ENCODE results near the gene FAF2.
"Not testable (repeated sequence)": the region's sequence is repeated elsewhere in the genome, so short reads cannot be mapped to it uniquely, and the experiment has no call there.

FAF2 gene

DNA sequence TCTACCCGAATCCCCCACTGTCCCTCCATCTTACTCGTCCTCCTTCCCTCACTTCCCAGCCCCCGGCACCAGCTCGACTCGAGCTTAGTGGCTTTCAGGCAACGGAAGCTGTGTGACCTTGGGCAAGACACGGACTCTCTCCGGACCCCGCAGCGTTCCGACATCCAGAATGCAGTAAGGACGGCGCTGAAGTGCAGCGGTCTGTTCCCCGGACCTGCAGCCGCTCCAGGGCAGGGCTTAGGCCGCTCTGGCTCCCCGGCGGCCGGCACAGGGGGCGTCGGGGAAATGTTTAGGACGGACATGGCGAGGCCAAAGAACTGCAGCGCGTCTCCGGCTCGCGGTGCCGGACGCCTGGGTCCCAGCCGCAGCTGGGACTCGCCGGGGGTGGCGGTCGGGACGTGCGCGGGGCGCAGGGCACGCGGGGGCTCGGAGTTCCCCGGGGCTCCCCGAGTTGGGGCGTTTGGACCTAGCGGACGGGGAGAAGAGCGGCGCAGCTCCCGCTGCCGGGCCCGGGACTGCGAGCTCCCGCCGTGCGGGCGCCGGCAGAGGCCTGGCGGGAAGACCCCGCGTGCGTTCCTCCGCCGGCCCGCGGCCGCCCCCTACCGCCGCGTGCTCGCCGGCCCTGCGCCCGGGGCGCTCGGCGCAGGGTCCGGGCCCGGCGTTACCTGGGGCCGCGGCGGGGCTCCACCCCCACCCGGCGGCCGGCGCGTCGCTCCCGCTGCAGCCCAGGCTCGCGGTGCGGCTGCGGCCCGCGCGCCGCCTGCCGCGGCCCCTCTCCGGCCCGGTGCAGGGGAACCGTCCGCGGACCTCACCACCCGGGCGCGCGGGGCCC lies 94.6 kb downstream of the FAF2 start:
- DNase-seq (ENCODE audit: low read depth in 2 of 2), result no peak

- DNase-seq (ENCODE audit: low read depth in 2 of 2), result no peak
These were observed 95.4 kb downstream of the FAF2 start for GRCh38 chr5:176543428-176544182.

GRCh38 chr5:176545388-176545736 lies 97.2 kb downstream of the FAF2 start:
- no peak for DNase-seq (ENCODE audit: low read depth in 2 of 2)

DNA sequence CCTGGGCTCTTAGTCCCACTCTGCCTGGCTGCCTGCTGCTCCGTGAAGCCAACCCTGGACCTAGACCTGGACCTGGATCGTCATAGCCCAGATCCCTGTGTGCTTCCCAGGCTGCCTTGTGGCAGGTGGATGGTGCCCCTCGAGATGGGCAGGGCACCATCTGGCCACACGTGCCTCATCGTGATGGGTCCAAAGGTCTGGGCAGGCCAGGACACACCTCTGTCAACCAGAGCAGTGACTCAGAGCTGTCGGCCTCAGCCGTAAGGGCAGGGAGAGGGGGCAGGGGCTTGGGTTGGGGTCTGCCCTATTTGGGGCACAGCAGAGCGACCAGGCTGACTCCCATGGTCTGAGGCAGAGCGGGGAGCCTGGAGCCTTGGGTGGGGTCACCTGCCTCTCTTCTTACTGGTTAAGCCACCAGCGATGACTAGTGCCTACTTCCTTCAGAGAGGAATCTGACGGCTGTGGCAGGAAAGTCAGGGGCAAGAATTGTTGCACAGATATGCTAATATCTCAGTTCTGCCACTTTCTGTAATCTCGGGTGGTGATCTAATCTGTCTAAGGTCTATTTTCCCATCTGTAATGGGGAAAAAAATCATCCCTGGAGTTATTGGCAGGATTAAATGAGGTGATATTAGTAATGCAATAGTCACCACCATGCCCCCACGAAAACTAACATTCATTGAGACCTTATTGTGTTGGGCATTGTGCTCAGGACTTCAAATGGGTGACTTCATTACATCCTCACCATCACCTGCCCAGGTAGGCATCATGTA lies 97.7 kb downstream of the FAF2 start:
- DNase-seq (ENCODE audit: low read depth in 2 of 2), result no peak

DNA sequence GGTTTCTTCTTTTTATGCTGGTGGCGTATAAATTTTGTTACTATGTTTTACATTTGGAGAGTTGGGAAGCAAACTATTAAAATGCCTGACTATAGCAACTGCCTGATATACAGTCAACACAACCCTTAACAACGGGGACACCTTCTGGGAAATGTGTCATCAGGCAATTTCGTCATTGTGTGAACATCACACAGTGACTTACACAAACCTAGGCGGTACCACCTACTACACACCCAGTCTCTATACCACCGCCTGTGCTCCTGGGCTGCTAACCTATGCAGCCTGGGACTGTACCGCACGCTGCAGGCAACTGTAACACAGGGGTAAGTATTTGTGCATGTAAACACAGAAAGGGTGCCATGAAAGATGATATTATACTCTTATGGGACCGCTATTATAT lies 99.6 kb downstream of the FAF2 start:
- no peak for DNase-seq (ENCODE audit: low read depth in 2 of 2)

DNA sequence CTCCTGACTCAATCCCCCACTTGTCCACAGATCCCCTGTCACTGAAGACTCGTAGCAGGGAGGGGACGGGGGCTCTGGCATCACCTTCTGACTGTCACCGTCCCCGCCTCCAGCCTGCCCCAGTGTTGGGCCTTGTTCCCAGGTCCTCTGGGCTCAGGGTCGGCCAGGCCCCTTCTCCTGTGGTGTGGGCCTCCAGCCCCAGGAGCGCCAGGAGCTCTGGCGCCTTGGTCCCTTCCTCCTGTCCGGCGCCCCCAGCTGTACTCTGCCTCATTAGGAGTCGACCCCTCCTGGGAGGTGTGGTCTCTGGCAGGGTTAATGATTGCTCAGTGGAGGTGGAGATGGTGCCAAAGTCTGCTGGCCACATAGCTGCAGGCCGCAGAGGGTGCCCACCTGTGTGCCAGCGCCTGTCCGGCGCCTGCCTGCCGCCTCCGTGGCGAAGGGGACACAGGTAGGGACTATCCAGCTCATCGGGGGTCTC lies 100.8 kb downstream of the FAF2 start, which contains the start of gene CDHR2:
CDHR2 (plus strand) TSS at position 376 of the 478 bp plus-strand sequence. CDS start 16,011 bp downstream, outside the sequence.
- no peak for DNase-seq (ENCODE audit: low read depth in 2 of 2)

GRCh38 chr5:176549871-176550270 lies 101.7 kb downstream of the FAF2 start:
- no peak for DNase-seq (ENCODE audit: low read depth in 2 of 2)

- no peak for DNase-seq (ENCODE audit: low read depth in 2 of 2)
These were observed 102.2 kb downstream of the FAF2 start for GRCh38 chr5:176550275-176550831.

DNA sequence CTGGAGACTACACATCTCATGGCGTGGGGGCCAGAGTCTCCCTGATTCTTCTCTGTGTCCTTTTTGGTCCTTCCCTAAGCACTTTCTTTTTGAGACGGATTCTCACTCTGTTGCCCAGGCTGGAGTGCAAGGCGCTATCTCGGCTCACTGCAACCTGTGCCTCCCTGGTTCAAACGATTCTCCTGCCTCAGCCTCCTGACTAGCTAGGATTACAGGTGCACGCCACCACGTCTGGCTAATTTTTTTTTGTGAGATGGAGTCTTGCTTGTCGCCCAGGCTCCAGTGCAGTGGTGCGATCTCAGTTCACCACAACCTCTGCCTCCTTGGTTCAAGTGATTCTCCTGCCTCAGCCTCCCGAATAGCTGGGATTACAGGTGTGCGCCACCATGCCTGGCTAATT lies 102.8 kb downstream of the FAF2 start:
- DNase-seq (ENCODE audit: low read depth in 2 of 2), result not testable (repeated sequence)

GRCh38 chr5:176552332-176552869 lies 104.2 kb downstream of the FAF2 start:
- no peak for DNase-seq (ENCODE audit: low read depth in 2 of 2)

DNA sequence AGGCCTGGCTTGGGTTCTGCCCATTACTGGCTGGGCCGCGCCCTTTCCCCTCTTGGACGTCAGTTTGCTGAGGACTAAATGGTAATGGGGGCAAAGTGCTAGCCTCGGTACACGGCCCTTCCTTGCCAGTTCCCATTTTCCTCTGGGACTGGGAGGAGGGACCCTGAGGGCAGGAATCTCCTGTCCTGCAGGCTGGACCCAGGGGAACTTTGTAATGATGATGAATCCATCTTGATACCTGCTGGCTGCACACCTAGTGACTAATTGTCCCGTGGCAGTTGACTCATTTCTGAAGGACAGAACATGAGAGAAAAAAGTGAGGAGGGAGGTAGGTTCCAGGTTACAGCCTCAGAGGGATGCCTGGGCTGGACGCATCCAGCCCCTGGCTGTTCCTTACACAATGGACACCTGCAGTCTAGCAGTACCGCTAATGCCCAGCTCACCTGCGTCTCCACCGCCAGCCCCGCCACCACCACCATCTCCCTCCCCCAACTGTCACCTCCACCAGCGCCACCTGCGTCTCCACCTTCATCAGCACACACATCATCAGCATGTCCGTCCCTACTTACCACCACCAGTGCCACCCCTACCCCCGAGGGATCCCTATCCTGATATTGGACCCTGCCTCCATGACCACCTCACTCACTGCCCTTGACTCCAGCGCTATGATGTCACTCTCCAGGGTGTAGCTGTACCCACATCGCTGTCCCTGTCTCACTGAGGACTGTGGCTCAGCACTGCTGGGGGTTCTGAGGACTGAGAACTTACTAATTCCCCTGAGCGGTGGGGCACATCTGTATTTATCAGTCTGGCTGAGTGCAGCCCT lies 105.3 kb downstream of the FAF2 start:
- DNase-seq (ENCODE audit: low read depth in 2 of 2), result no peak

GRCh38 chr5:176557846-176558245 lies 109.7 kb downstream of the FAF2 start:
- no peak for DNase-seq (ENCODE audit: low read depth in 2 of 2)

Measured in stimulated activated CD8-positive, alpha-beta memory T cell treated with anti-CD3 and anti-CD28 coated beads, Interleukin-15, amount 100 ng/mL, for 4 hours (primary cell).